GM19438 (cell line): ENCODE results near the gene CEACAM16.
"Not testable (repeated sequence)": the region's sequence is repeated elsewhere in the genome, so short reads cannot be mapped to it uniquely, and the experiment has no call there.

Experiments used
- ATAC-seq: cut with Tn5 transposase; IDR thresholded peaks from one replicate; pipeline ENCODE4 v1.9.1; 2021; ENCODE audit warnings: low read depth; ENCODE audit not compliant: unreplicated experiment

CEACAM16 gene

GRCh38 chr19:44673510-44673909, 25.4 kb upstream of the CEACAM16 start:
- ATAC-seq = no peak

DNA sequence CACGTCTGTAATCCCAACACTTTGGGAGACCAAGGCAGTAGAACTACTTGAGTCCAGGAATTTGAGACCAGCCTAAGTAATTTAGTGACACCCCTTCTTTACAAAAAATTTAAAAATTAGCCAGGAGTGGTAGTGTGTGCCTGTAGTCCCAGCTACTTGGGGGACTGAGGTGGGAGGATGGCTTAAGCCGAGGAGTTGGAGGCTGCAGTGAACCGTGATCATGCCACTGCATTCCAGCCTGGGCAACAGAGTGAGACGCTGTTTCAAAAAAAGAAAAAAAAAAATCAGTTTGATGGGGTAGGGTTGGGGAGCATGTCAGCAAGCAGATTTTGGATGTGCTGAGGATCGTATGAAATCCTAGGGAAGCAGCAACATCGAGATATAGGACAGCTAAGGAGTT, 23.4 kb upstream of the CEACAM16 start:
- no peak for ATAC-seq

- no peak for ATAC-seq
Measured at GRCh38 chr19:44677019-44677811, 21.7 kb upstream of the CEACAM16 start.

DNA sequence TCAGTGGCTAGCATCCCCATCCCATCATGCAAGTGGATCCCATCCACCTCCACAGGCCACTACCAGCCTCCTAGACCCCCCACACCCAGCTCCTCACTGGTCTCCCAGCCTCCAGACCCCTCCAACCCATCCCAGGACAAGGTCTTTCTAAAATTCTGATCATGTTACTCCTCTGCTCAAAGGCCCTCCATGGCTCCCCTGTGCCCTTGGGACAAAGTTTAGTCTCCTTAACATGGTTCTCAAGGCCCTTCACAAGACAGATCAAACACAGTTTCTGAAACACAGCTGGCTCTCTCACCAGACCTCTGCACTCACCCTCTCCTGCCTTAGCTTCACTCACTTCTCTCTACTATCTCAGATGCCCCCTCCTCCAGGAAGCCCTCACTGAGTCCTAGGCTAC, 18.4 kb upstream of the CEACAM16 start:
- ATAC-seq = no peak

GRCh38 chr19:44681992-44682790, 16.8 kb upstream of the CEACAM16 start:
- ATAC-seq = no peak

DNA sequence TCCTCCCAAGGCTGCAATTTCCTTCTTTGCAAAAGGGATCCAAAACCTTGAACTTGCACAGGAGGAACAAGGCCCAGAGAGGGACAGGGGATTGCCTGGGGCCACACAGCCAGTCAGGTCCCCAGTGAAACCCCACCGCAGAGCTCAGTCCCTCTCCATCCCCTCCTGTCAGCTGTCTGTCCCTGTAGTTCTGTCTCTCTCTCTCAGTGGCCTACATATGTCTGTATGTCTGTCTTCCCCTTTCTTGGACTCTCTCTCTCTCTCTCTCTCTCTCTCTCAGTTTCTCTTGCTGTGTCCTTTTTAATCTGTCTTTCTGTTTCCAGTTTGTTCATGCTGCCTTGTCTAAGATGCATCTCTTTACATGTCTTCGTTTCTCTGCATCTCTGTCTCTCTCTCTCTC, 16.1 kb upstream of the CEACAM16 start:
- no peak for ATAC-seq

GRCh38 chr19:44683434-44684210, 15.3 kb upstream of the CEACAM16 start:
- ATAC-seq = no peak

- ATAC-seq = not testable (repeated sequence)
Measured at GRCh38 chr19:44684396-44684795, 14.6 kb upstream of the CEACAM16 start.

GRCh38 chr19:44684892-44685863, 13.8 kb upstream of the CEACAM16 start:
- no peak for ATAC-seq

GRCh38 chr19:44685877-44686276, 13.1 kb upstream of the CEACAM16 start:
- ATAC-seq = no peak

GRCh38 chr19:44686896-44687295, 12.1 kb upstream of the CEACAM16 start:
- ATAC-seq = no peak

- no peak for ATAC-seq
Measured at GRCh38 chr19:44687888-44688287, 11.1 kb upstream of the CEACAM16 start.

GRCh38 chr19:44689290-44690130, 9.4 kb upstream of the CEACAM16 start:
- ATAC-seq = no peak

DNA sequence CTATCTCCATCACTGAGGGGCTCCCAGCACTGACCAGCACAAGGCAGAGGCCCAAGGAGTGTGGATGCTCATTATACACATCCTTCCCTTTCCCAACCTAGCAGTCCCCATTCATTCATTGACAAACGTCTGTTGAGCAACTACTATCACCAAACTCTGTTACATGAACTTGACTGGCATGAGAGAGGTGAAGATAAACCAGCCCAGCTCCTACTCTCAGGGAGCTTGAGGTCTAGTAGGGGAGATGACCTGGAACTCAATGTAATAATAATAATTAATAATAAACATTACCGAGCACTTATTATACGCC, 8.9 kb upstream of the CEACAM16 start:
- ATAC-seq = no peak

DNA sequence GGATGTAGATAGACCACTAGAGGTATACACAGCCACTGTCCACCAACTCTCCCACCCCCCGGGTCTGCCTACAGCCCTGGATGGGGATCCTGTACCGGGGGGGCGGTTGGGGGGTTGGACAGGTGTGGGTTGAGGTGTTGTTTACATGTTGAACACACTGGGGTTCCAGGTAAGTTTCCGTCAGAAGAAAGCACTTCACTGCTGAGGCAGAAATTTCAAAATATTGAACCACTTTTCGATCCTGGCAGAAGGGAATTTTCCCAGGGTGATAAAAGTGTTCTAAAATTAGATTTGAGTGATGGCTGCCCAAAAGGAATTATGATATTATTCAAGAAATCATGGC, 6.6 kb upstream of the CEACAM16 start:
- ATAC-seq = no peak

DNA sequence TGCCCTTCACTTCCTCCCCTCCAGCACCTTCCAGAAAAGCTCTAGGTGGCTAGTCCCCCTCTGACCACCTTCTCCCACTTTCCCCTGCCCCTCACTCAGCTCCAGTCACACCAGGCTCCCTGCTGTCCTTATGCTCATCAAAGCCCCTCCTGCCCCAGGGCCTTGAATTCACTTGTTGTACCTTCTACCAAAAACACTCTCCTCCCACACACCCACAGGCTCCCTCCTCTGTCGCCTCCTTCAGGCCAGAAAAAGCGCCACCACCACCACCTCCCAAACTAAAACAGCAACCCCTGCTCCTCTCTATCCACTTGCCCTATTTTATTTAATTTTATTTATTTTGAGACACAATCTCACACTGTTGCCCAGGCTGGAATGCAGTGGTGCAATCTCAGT, 4.8 kb upstream of the CEACAM16 start:
- no peak for ATAC-seq

- no peak for ATAC-seq
Measured at GRCh38 chr19:44696939-44697669, 1.8 kb upstream of the CEACAM16 start.

GRCh38 chr19:44697670-44698034, 1.3 kb upstream of the CEACAM16 start:
- no peak for ATAC-seq

DNA sequence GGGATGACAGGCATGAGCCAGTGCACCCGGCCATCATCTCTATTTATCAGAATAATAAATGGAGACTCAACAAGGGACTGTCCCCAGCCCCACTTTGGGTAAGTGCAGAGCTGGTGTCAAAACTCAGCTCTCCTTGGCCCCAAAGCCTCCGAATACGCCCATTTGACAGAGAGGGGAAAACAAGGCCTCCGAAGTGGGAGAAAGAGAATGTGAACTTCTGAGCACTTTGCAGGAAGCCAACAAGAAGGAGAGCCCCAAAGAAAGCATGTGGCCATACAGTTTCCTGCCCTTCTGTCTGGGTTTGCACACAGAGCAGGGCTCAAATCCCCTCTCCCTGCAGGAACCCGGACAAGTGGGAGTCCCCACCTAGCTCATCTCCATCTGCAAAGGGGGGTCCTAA, 1.6 kb downstream of the CEACAM16 start:
- ATAC-seq = no peak
